Measurements from ENCODE around the gene CLNS1A. TPM values are rescaled to one million over a fixed set of nuclear protein-coding genes. Genes with fewer than 3 reads are reported as not detected.

Gene CLNS1A
- total and polyA plus RNA-seq, 9 of the 15 experiments (the other 6 are each of a cell fraction or from before 2014, with no cell fraction given): 146 to 472 (median 345) TPM

- TF ChIP-seq THAP12 (CRISPR knock-in tag; IDR thresholded peaks at IDR 0.05): peak; percentile 53; the same call in 1 of the 2 replicates
- TF ChIP-seq, protein P1, sequence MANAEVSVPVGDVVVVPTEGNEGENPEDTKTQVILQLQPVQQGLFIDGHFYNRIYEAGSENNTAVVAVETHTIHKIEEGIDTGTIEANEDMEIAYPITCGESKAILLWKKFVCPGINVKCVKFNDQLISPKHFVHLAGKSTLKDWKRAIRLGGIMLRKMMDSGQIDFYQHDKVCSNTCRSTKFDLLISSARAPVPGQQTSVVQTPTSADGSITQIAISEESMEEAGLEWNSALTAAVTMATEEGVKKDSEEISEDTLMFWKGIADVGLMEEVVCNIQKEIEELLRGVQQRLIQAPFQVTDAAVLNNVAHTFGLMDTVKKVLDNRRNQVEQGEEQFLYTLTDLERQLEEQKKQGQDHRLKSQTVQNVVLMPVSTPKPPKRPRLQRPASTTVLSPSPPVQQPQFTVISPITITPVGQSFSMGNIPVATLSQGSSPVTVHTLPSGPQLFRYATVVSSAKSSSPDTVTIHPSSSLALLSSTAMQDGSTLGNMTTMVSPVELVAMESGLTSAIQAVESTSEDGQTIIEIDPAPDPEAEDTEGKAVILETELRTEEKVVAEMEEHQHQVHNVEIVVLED (CRISPR knock-in tag; IDR thresholded peaks at IDR 0.05): peak; percentile 64
- no peak for TF ChIP-seq EZH2 (IDR thresholded peaks at IDR 0.05; ENCODE audit: borderline replicate concordance, low read depth, low read length)
- no peak for TF ChIP-seq POLR3A (IDR thresholded peaks at IDR 0.05; ENCODE audit: borderline replicate concordance, extremely low read depth, insufficient read depth, insufficient read length)
- no peak for TF ChIP-seq CBFA2T3 (IDR thresholded peaks at IDR 0.05)
- no peak for TF ChIP-seq FUS (optimal IDR thresholded peaks at IDR 0.05; ENCODE audit: low read depth, low read length)
- TF ChIP-seq ZNF282 (CRISPR knock-in tag; IDR thresholded peaks at IDR 0.05): no peak
- TF ChIP-seq, protein P2, sequence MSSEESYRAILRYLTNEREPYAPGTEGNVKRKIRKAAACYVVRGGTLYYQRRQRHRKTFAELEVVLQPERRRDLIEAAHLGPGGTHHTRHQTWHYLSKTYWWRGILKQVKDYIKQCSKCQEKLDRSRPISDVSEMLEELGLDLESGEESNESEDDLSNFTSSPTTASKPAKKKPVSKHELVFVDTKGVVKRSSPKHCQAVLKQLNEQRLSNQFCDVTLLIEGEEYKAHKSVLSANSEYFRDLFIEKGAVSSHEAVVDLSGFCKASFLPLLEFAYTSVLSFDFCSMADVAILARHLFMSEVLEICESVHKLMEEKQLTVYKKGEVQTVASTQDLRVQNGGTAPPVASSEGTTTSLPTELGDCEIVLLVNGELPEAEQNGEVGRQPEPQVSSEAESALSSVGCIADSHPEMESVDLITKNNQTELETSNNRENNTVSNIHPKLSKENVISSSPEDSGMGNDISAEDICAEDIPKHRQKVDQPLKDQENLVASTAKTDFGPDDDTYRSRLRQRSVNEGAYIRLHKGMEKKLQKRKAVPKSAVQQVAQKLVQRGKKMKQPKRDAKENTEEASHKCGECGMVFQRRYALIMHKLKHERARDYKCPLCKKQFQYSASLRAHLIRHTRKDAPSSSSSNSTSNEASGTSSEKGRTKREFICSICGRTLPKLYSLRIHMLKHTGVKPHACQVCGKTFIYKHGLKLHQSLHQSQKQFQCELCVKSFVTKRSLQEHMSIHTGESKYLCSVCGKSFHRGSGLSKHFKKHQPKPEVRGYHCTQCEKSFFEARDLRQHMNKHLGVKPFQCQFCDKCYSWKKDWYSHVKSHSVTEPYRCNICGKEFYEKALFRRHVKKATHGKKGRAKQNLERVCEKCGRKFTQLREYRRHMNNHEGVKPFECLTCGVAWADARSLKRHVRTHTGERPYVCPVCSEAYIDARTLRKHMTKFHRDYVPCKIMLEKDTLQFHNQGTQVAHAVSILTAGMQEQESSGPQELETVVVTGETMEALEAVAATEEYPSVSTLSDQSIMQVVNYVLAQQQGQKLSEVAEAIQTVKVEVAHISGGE (CRISPR knock-in tag; IDR thresholded peaks at IDR 0.05): no peak
- TF ChIP-seq FOXA1 (IDR thresholded peaks at IDR 0.05; ENCODE audit: borderline replicate concordance): no peak
- no peak for TF ChIP-seq TFE3 (CRISPR knock-in tag; IDR thresholded peaks at IDR 0.05)
- TF ChIP-seq HDAC6 (IDR thresholded peaks at IDR 0.05; ENCODE audit: low read depth, low read length): 0 out of 2 replicates have a peak, but pooled peaks have one; percentile 38
- TF ChIP-seq ZSCAN29 (IDR thresholded peaks at IDR 0.05): no peak
- no peak for TF ChIP-seq ZNF707 (CRISPR knock-in tag; conservative IDR thresholded peaks at IDR 0.05)
- no peak for TF ChIP-seq HEY1 (CRISPR knock-in tag; IDR thresholded peaks at IDR 0.05; ENCODE audit: borderline replicate concordance)
- no peak for TF ChIP-seq ZNF75A (CRISPR knock-in tag; IDR thresholded peaks at IDR 0.05)
Measured at GRCh38 chr11:77589521-77590193, 47.9 kb downstream of the CLNS1A start, which contains the start of gene AQP11 (continued).

All from K562 (cell line).